CD4-positive, alpha-beta T cell (primary cell): Measurements from ENCODE around the gene MYH11. TPM values are rescaled to one million over a fixed set of nuclear protein-coding genes. Genes with fewer than 3 reads are reported as not detected.

Experiments used
- ATAC-seq: fragments of 200-7000 bp; cut with Tn5 transposase; one replicate; pipeline ENCODE4 v1.10.0; 2022; ENCODE audit warnings: mild to moderate bottlenecking; ENCODE audit not compliant: poor library complexity
- CTCF ChIA-PET: fragments of 350-600 bp; sonication (Branson Sonifier 250); formaldehyde crosslinking; loops from one replicate; lab custom pipeline; 2021; ENCODE audit warnings: antibody characterized with exemption, inconsistent platforms; lab: Charles Lee
- POLR2A ChIA-PET: fragments of 350-600 bp; sonication (Branson Sonifier 250); formaldehyde crosslinking; loops from one replicate; lab custom pipeline; 2021; ENCODE audit warnings: antibody characterized with exemption, inconsistent platforms; lab: Charles Lee
- DNase-seq, 14 experiments: peaks; one replicate each; pipeline ENCODE4 v3.0.0-alpha.2; 2013 to 2020; ENCODE audit warnings: mixed read lengths in 2 of 14
- H3K27ac ChIP-seq, 2 donors: one replicate each; pipeline versions ENCODE4 v1.5.1 to v1.7.0; 2013; ENCODE audit warnings: low read length in 2 of 2, low read depth in 1 of 2, mild to moderate bottlenecking in 1 of 2
- H3K27me3 ChIP-seq, 2 experiments: 1 replicate in 1 of 2; 2 replicates in 1 of 2; pipeline versions ENCODE4 v1.6.1 to v1.7.0; 2013; ENCODE audit warnings: low read length in 2 of 2, control low read depth in 1 of 2, mild to moderate bottlenecking in 1 of 2, moderate library complexity in 1 of 2; ENCODE audit not compliant: insufficient read depth in 2 of 2, control insufficient read depth in 1 of 2
- H3K36me3 ChIP-seq: one replicate; pipeline ENCODE4 v1.6.1; 2013; ENCODE audit warnings: low read length, control low read depth; ENCODE audit not compliant: insufficient read depth
- H3K4me1 ChIP-seq: one replicate; pipeline ENCODE4 v1.6.1; 2013; ENCODE audit warnings: low read length, control low read depth; ENCODE audit not compliant: insufficient read depth
- H3K4me3 ChIP-seq: one replicate; pipeline ENCODE4 v1.5.1; 2013; ENCODE audit warnings: mild to moderate bottlenecking, low read length, moderate library complexity
- H3K9me3 ChIP-seq, 2 experiments: 1 replicate in 1 of 2; 2 replicates in 1 of 2; pipeline versions ENCODE4 v1.6.1 to v1.7.0; 2013; ENCODE audit warnings: low read length in 2 of 2, mild to moderate bottlenecking in 2 of 2, control low read depth in 1 of 2, moderate library complexity in 1 of 2; ENCODE audit not compliant: control insufficient read depth in 1 of 2, insufficient read depth in 1 of 2
- H3K27ac Mint-ChIP-seq: one replicate; pipeline ENCODE4 v1.8.0; 2020; ENCODE audit warnings: mixed read lengths
- H3K27me3 Mint-ChIP-seq: one replicate; pipeline ENCODE4 v1.8.0; 2021; ENCODE audit warnings: mixed read lengths
- H3K36me3 Mint-ChIP-seq: one replicate; pipeline ENCODE4 v1.8.0; 2021; ENCODE audit warnings: low read depth, mixed read lengths
- H3K4me1 Mint-ChIP-seq: one replicate; pipeline ENCODE4 v1.8.0; 2021; ENCODE audit warnings: low read depth, mixed read lengths
- H3K4me3 Mint-ChIP-seq: one replicate; pipeline ENCODE4 v1.8.0; 2020; ENCODE audit warnings: mild to moderate bottlenecking, mixed read lengths
- H3K9me3 Mint-ChIP-seq: one replicate; pipeline ENCODE4 v1.8.0; 2020; ENCODE audit warnings: mixed read lengths
- intact Hi-C, 2 experiments: fragments of 100-400 bp; cut with DNase I in 1 of 2; cut with micrococcal nuclease in 1 of 2; formaldehyde crosslinking; loops; one replicate each; pipeline versions ENCODE4 v1.15.1 to v1.9.0; 2023 to 2025; cut with DNase I, micrococcal nuclease
- total RNA-seq, 174 experiments: library from RNA in 2 of 174; stranded (reverse) in 2 of 174; gene quantifications; one replicate each; pipeline ENCODE4 v1.2.3 and lab custom pipeline; 2021 to 2026
- TF ChIP-seq, protein P1 (sequence below): fragments of 200-600 bp; IDR thresholded peaks from one replicate; pipeline ENCODE4 v1.8.0; 2022; ENCODE audit warnings: antibody characterized with exemption, mild to moderate bottlenecking

Gene MYH11
- total RNA-seq, 2 experiments from 2014 or later: not detected

DNA sequence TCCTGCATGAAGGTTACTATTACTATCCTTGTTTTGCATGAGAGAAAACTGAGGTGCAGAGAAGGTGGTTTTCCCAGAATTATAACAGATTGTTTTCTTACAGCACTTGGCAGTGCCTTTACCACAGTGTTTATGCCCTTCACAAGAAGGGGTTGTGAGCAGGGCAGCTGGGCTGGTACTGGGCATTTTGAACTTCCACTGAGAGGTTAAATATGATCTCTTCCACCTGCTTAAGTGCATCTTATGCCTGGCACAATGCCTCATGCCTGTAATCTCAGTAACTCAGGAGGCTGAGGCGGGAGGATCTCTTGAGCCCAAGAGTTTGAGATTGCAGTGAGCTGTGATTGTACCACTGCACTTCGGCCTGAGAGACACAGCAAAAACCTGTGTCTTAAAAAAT lies 170.5 kb downstream of the MYH11 start:
- ChIA-PET POLR2A (interaction anchor here (1.1 kb wide), 1 partner anchor 20 kb away, joined by 3 read pairs; no protein-coding TSS in a partner anchor), CTCF (no interaction called here)
- intact Hi-C loops: no loop called here
- TF ChIP-seq, protein P1, sequence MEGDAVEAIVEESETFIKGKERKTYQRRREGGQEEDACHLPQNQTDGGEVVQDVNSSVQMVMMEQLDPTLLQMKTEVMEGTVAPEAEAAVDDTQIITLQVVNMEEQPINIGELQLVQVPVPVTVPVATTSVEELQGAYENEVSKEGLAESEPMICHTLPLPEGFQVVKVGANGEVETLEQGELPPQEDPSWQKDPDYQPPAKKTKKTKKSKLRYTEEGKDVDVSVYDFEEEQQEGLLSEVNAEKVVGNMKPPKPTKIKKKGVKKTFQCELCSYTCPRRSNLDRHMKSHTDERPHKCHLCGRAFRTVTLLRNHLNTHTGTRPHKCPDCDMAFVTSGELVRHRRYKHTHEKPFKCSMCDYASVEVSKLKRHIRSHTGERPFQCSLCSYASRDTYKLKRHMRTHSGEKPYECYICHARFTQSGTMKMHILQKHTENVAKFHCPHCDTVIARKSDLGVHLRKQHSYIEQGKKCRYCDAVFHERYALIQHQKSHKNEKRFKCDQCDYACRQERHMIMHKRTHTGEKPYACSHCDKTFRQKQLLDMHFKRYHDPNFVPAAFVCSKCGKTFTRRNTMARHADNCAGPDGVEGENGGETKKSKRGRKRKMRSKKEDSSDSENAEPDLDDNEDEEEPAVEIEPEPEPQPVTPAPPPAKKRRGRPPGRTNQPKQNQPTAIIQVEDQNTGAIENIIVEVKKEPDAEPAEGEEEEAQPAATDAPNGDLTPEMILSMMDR: no peak
- DNase-seq (no peak), ATAC-seq (no peak)
- Histone ChIP-seq H3K9me3 (no peaks in the 10 kb centered on the region), H3K4me3 (no peak overlapping the region), H3K27ac (no peak overlapping the region), H3K36me3 (peaks cover 84% of the 10 kb centered on the region), H3K27me3 (no peaks in the 10 kb centered on the region), H3K4me1 (no peaks in the 10 kb centered on the region)
- Mint-ChIP-seq H3K27me3 (no peaks in the 10 kb centered on the region), H3K9me3 (no peaks in the 10 kb centered on the region), H3K4me3 (no peak overlapping the region), H3K27ac (no peak overlapping the region), H3K4me1 (peaks cover 6% of the 10 kb centered on the region), H3K36me3 (peaks cover 86% of the 10 kb centered on the region)

DNA sequence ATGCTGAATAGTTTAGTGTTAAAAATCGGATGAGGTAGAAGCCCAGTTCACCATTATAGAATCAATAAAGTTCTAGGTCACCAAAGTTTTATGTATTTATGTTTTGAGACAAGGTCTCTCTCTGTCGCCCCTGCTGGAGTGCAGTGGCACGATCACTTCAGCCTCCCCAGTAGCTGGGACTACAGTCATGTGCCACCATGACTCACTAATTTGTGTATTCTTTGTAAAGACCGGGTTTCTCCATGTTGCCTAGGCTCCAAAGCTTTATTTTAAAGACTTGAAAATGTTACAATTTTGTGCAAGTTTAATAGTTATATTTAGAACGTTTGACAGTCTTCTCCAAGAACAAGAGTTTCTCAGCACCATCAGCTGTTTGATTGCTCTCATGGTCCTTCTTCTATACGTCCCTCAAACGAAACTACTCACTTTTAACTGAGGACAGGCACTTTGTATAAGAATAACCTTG lies 174.7 kb downstream of the MYH11 start:
- Histone ChIP-seq H3K4me1 (no peaks in the 10 kb centered on the region), H3K27me3 (no peaks in the 10 kb centered on the region), H3K9me3 (no peaks in the 10 kb centered on the region), H3K36me3 (peaks cover 74% of the 10 kb centered on the region), H3K4me3 (no peak overlapping the region), H3K27ac (no peak overlapping the region)
- TF ChIP-seq, protein P1: peak; percentile 0
- Mint-ChIP-seq H3K27me3 (no peaks in the 10 kb centered on the region), H3K4me1 (peaks cover 6% of the 10 kb centered on the region), H3K4me3 (no peak overlapping the region), H3K27ac (peak overlapping the region; percentile 69), H3K36me3 (peaks cover 80% of the 10 kb centered on the region), H3K9me3 (no peaks in the 10 kb centered on the region)
- POLR2A ChIA-PET: interaction anchor here (0.8 kb wide), 2 partner anchors 39 to 46 kb away, joined by 3 read pairs; no protein-coding TSS in a partner anchor
- ATAC-seq (peak; percentile 98), DNase-seq (peak in 11 of 14 experiments; percentile 25 to 76 (median 36))
- intact Hi-C loops: no loop called here
- CTCF ChIA-PET: interaction anchor here (0.6 to 2.6 kb wide), 8 partner anchors 10 to 72 kb away, joined by 3 to 11 read pairs (median 4); partner anchors contain the start of gene MARF1

DNA sequence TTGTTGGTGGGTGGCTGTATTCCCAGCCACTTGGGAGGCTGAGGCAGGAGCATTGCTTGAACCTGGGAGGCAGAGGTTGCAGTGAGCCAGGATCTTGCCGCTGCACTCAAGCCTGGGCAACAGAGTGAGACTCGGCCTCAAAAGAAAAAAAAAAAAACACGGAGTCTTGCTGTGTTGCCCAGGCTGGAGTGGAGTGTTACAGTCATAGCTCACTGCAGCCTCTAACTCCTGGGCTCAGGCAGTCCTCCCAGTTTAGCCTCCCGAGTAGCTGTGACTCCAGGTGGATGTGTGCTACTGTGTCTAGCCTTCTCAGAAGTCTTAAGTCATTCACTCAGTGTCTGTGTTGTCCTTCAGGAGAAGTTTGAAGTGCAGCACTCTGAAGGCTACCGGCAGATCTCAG lies 179.4 kb downstream of the MYH11 start:
- CTCF ChIA-PET: no interaction called here
- H3K27ac Mint-ChIP-seq: peak overlapping the region; percentile 42
- no peak overlapping the region for H3K4me3 Mint-ChIP-seq
- POLR2A ChIA-PET: no interaction called here
- peaks cover 44% of the 10 kb centered on the region for H3K36me3 ChIP-seq
- no peaks in the 10 kb centered on the region for H3K9me3 Mint-ChIP-seq
- ATAC-seq (no peak), DNase-seq (no peak)
- H3K36me3 Mint-ChIP-seq: peaks cover 65% of the 10 kb centered on the region
- H3K27ac ChIP-seq: no peak overlapping the region
- no peaks in the 10 kb centered on the region for H3K9me3 ChIP-seq
- TF ChIP-seq, protein P1: no peak
- no peaks in the 10 kb centered on the region for H3K27me3 Mint-ChIP-seq
- intact Hi-C loops: loop anchor here in 1 of 2 experiments (10.0 kb wide), 1 partner anchor 207 kb away; the partner anchor contains the start of gene CEP20
- H3K4me3 ChIP-seq: no peak overlapping the region
- H3K4me1 ChIP-seq: peaks cover 30% of the 10 kb centered on the region
- H3K4me1 Mint-ChIP-seq: peaks cover 31% of the 10 kb centered on the region
- H3K27me3 ChIP-seq: no peaks in the 10 kb centered on the region
